Activated CD8-positive, alpha-beta memory T cell treated with anti-CD3 and anti-CD28 coated beads, Interleukin-2, amount 50 U/mL, for 4 hours (primary cell): Measurements from ENCODE around the gene IFT43.
"Not testable (repeated sequence)": the region's sequence is repeated elsewhere in the genome, so short reads cannot be mapped to it uniquely, and the experiment has no call there.

Experiments
- DNase-seq: peaks from one replicate; pipeline ENCODE4 v3.0.0-alpha.2; 2020

The IFT43 gene

GRCh38 chr14:75981426-75982265, 3.9 kb upstream of the IFT43 start, which contains the start of gene TGFB3:
TGFB3 (minus strand) TSS chr14:75981995; CDS start chr14:75980893, 1,102 bp downstream.
- peak; percentile 64 for DNase-seq

- DNase-seq = peak; percentile 77
These were observed 3.1 kb upstream of the IFT43 start for GRCh38 chr14:75982266-75983018.

GRCh38 chr14:75983019-75983358, 2.6 kb upstream of the IFT43 start:
- no peak for DNase-seq

- no peak for DNase-seq
These were observed 889 bp upstream of the IFT43 start for GRCh38 chr14:75984674-75985073.

- DNase-seq = no peak
These were observed 839 bp downstream of the IFT43 start for GRCh38 chr14:75986439-75986765.

- no peak for DNase-seq
These were observed 1.8 kb downstream of the IFT43 start for GRCh38 chr14:75987201-75987970.

- no peak for DNase-seq
These were observed 3.6 kb downstream of the IFT43 start for GRCh38 chr14:75989134-75989533.

- no peak for DNase-seq
These were observed 4.7 kb downstream of the IFT43 start for GRCh38 chr14:75990297-75990696.

- no peak for DNase-seq
These were observed 6.2 kb downstream of the IFT43 start for GRCh38 chr14:75991753-75992152.

GRCh38 chr14:75993567-75994041, 8.0 kb downstream of the IFT43 start:
- DNase-seq = no peak

- no peak for DNase-seq
These were observed 9.9 kb downstream of the IFT43 start for GRCh38 chr14:75995372-75996041.

GRCh38 chr14:75996488-75996887, 10.9 kb downstream of the IFT43 start:
- no peak for DNase-seq

GRCh38 chr14:75999511-76000190, 14.1 kb downstream of the IFT43 start:
- no peak for DNase-seq

- no peak for DNase-seq
These were observed 16.8 kb downstream of the IFT43 start for GRCh38 chr14:76002383-76002782.

- no peak for DNase-seq
These were observed 20.7 kb downstream of the IFT43 start for GRCh38 chr14:76006253-76006652.

- no peak for DNase-seq
These were observed 21.8 kb downstream of the IFT43 start for GRCh38 chr14:76007379-76007778.

- DNase-seq = no peak
These were observed 22.3 kb downstream of the IFT43 start for GRCh38 chr14:76007852-76008251.

- DNase-seq = not testable (repeated sequence)
These were observed 24.1 kb downstream of the IFT43 start for GRCh38 chr14:76009627-76010026.

GRCh38 chr14:76011930-76012329, 26.4 kb downstream of the IFT43 start:
- DNase-seq = no peak

- no peak for DNase-seq
These were observed 26.8 kb downstream of the IFT43 start for GRCh38 chr14:76012354-76012753.

- no peak for DNase-seq
These were observed 29.6 kb downstream of the IFT43 start for GRCh38 chr14:76015191-76015590.

- DNase-seq = no peak
These were observed 30.1 kb downstream of the IFT43 start for GRCh38 chr14:76015668-76016067.
